Measurements from ENCODE around the gene VWF. TPM values are rescaled to one million over a fixed set of nuclear protein-coding genes. Genes with fewer than 3 reads are reported as not detected.

VWF gene
- total RNA-seq, 1 donor from 2014 or later, result 238 TPM

DNA sequence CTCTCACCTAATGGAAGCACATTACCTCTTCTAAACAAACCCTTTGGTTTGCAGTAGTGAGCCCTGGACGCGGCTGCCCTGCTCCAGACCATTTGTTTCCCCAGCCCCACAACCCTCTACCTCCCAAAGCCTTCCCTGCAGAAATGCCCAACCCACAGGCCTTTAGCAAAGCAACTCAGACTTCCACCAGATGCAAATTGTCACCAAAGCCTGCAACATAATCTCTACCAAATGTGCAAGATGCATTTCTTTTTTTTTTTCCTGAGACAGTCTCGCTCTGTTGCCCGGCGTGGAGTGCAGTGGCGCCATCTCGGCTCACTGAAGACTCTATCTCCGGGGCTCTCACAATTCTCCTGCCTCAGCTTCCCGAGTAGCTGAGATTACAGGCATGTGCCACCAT lies 56.2 kb downstream of the VWF start:
- intact Hi-C loops (cut with DNase I), result loop anchor here (10.0 kb wide), 1 partner anchor 117 kb away; no protein-coding TSS in a partner anchor
- ATAC-seq (ENCODE audit: poor library complexity) (no peak), DNase-seq (no peak)

DNA sequence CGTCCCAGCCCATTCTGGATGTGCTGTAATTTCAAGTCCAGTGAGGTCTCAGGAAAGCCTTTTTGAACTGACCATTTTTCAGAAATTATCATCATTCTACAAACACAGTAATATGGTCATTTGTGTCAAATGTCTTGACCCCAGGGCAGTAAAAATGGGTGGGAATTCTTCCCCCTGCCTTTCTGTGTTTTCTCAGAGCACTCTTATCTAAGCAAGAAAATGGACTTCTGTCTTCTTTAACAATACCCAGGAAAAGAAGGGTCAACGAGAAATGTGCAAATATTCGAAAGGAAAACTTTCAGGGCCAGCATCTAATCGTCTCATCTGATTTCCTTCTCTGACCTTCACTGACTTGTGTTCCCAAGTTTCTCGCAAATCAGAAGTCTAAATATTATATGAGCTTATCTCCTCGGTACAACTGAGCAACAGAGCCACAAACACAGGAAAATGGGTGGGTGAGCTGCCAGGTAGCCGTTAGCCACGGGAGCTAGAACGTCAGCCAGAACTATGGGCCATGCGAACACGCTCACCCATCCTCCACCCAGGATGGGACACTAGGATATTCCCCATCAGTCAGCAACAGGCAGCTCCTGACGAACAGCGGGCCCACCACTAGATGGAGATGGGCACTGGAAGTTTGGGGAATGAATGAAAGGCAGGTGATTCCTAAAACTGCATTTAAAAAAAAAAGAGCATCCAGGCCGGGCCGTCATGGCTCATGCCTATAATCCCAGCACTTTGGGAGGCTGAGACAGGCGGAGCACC lies 57.1 kb downstream of the VWF start:
- intact Hi-C loops (cut with DNase I), result loop anchor here (10.0 kb wide), 1 partner anchor 117 kb away; no protein-coding TSS in a partner anchor
- DNase-seq, result no peak
- no peak for ATAC-seq (ENCODE audit: poor library complexity)

DNA sequence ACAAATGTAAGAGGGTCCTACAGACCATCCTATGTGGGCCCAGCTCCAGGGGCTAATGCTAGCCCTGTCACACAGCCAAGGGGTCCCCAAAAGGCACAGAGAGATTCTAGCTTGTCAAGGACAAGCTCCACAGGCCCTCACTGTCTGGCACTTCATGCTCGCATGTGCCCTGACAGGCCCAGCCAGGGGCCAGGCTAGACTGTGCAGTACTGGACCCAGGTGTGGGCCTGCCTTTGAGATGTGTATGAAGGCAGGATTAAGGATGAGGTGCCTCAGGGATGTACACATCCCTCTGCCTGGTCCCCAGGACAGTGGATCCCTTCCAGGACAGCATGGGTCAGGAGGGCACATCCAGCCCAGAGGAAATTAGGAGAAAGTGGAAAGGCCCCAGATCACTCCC lies 57.8 kb downstream of the VWF start:
- intact Hi-C loops (cut with DNase I), result loop anchor here (10.0 kb wide), 1 partner anchor 118 kb away; no protein-coding TSS in a partner anchor
- ATAC-seq (ENCODE audit: poor library complexity) (no peak), DNase-seq (no peak)

DNA sequence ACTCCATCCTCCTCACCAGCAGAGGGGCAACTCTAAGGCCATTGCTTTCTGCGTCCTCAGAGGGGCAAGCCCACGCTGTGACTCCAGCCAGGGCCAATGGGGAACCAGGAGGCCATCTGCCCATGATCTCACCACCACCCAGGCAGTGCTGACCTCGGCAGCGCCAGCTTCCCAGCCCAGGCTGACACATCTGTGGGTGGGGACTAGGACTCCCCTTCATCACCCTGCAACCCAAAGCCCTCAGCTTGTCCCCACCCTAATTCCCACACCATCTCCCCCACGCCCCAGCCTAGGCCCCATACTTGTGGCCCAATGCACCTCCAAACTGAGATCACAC lies 58.6 kb downstream of the VWF start:
- intact Hi-C loops (cut with DNase I), result loop anchor here (10.0 kb wide), 1 partner anchor 119 kb away; no protein-coding TSS in a partner anchor
- DNase-seq (no peak), ATAC-seq (ENCODE audit: poor library complexity) (no peak)

DNA sequence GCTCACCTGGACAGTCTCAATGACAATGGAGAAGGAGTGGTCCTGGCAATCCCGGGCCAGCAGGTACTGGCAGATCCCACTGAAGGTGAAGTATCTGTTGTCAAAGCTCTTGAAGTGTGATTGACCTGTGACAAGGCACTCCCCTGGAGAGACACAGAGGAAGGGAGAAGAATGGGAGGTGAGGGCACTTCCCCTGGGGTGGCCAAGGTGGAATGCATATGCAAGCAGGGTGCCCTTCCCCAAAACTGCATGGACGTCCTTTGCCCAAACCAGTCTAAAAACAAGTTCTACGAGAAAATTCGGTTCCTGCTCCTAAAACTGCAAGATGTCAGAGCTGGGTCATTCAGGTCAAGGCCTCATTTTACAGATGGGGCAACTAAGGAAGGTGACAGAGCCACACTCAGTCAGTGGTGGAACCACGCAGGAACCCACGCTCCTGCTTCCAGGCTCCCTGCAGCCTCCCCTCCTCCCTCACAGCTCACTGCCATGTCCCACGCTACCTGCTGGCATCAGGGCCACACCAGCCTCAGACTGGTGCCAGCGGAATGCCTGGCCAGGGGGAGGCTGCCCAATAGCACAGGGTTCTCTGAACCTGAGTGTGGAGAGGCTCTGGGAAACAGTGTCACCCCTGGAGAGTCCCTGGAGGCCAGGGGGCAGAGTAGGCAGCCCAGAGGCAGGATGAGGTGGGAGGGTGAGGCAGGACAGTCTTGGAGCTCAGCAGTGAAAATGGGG lies 59.2 kb downstream of the VWF start:
- no peak for ATAC-seq (ENCODE audit: poor library complexity)
- no peak for DNase-seq
- intact Hi-C loops (cut with DNase I), result loop anchor here (10.0 kb wide), 1 partner anchor 120 kb away; no protein-coding TSS in a partner anchor

DNA sequence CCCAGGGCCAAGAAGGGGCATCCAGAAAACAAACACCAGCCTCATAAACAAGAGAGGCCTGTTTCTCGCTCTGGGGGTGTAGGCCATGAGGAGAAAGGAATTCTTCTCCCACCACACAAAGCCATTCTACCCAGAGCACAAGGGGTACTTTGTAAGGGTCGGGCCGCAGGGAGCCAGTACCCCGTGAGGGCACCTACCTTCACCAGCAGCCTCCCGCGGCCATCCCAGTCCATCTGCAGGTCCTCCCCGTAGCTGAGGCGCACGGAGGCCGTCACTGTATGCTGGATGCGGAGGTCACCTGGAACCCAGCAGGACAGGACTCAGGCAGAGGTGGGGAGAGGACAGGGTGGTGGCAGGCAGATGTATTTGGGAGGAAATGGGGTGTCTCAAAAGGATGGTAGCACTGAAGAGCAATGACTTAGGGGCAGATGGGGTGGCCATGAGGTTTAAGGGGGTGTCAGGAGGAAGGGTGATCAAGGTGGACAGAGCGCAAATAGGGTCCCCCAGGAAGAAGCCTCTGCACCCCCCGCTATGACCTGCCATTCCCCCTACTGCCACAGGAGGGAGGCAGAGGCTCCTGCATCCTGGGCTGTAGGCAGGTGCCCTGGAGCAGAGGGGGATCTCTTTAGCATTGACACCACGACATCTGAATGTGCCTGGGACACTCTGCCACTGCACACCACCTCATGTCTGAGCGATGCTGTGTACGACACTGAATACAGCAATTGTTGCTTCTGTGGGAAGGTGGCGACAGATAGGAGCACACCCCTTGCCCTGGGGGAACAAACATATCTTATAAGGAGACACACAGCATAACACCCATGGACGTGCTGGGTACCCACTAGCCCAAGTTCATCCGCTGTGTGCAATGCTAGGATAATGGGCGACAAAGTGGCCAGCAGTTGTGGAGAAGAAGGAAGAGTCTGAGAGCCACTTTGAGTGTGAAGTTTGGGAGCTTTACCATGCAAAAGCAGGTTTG lies 61.4 kb downstream of the VWF start:
- peak; percentile 77 for ATAC-seq (ENCODE audit: poor library complexity)
- intact Hi-C loops (cut with DNase I), result loop anchor here (2.0 to 10.0 kb wide), 2 partner anchors 122 to 222 kb away; no protein-coding TSS in a partner anchor
- DNase-seq, result no peak

DNA sequence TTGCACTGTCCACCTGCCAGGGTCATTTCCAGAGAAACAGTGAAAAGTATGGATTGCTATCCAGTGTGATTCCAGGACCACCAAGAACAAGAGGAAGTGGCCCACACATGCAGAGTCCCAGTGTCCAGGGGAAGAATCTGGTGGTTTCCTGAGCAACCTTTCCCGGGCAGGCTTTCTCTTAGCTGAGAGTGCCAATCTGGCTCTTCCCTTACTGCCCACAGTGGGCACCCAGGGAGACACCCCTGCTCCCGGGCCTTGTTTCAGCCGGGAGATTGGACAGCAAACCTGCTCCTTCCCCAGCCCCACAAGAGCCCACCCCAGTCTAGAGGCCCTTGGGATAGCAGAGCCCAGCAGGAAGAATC lies 62.1 kb downstream of the VWF start:
- DNase-seq, result no peak
- intact Hi-C loops (cut with DNase I), result loop anchor here (2.0 to 10.0 kb wide), 2 partner anchors 122 to 222 kb away; no protein-coding TSS in a partner anchor

DNA sequence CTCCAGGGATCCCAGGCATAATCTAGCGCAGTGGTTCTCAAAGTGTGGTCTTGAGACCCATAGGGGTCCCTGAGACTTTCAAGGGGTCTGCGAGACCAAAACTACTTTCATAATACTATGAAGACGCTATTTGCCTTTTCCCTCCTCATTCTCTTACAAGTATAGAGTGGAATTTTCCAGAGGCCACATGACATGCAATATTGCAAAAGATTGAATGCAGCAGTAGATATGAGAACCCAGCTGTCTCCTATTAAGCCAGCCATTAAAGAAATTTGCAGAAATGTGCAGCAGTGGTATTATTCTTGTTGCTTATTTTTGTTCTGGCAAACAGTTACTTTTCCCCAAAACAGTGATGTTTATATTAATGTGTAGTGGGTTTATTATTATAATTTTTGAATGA lies 62.8 kb downstream of the VWF start:
- intact Hi-C loops (cut with DNase I), result loop anchor here (2.0 to 10.0 kb wide), 2 partner anchors 123 to 223 kb away; no protein-coding TSS in a partner anchor
- ATAC-seq (ENCODE audit: poor library complexity) (no peak), DNase-seq (no peak)

More for the DNA sequence above, 62.1 kb downstream of the VWF start:
- no peak for ATAC-seq (ENCODE audit: poor library complexity)

DNA sequence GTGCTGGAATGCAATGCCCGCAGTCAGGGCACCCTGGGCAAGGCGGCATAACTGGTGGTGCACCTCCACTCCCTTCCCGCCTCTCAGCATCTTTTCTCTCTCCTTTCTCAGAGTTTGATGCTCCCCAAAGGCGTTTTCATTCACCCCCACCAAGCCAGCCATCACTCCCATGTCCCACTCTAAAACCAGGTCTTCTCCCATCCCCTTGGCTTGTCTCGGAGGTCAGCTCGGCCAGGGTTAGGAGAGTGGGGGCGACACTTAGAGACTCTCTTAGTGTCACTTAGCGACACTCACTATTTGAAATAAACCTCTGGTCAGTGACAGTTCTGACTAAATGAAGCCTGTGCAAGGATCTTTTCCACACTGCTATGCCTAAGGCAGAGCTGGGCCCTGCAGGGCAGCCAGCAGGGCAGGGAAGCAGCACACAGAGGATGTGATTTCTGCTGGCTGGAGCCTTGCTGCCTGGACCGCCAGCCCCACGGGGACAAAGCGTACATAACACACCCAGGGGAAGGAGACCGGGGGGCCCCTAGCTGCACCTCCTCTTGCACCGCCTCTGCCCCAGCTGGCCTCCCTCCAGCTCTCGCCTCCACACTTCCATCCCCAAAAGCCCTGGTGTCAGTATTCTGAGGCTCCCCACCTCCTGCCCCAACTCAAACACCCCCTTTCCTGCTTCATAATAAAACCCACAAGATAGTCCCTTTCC lies 64.5 kb downstream of the VWF start:
- no peak for DNase-seq
- intact Hi-C loops (cut with DNase I), result loop anchor here (10.0 kb wide), 1 partner anchor 125 kb away; no protein-coding TSS in a partner anchor

DNA sequence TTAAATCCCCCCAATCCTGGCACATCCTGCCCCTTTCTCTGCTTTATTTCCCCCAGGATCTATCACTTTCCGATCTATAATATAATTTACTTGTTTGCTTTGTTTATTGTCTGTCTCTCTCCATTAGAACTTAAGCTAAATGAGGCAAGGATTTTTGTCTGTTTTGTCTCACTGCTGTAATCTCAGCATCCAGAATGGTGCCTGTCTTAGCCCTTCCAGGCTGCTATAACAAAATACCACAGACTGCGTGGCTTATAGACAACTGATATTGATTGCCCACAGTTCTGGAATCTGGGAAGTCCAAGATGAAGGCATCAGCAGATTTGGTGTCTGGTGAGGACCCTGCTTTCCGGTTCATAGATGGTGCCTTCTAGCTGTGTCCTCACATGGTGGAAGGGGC lies 65.2 kb downstream of the VWF start:
- intact Hi-C loops (cut with DNase I), result no loop called here
- no peak for DNase-seq
- ATAC-seq (ENCODE audit: poor library complexity), result no peak

More for the DNA sequence above, 64.5 kb downstream of the VWF start:
- no peak for ATAC-seq (ENCODE audit: poor library complexity)

DNA sequence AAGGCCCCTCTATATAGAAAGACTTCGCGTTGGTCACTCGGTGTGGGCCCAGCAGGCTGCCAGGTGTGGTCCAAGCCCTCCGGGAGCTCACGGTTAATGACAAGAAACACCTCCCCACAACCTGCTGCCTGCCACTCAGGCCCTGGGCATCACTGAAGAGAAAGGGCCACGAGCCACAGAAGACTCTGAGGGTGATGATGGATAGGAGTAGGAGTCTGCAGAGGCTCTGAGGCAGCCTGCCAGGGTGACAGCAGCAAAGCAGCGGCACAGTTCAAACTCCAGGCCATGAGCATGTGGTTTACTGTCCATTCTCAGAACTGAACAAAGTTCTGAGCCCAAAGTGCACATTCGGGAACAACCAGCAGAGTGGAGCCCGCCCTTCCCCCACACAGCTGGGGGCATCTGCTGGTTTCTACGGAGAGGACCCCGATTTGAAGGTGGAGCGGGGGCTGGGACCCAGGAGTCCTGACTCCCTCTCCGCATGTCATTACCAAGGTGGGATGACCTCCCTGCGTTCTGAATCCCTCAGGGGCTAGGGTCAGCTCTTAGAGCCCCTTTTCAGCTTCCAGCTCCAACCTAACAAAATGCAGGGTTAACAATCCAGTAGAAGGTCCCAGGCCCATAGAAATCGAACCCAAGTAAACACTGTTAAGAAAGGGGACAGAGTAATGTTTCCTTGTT lies 65.8 kb downstream of the VWF start:
- no peak for ATAC-seq (ENCODE audit: poor library complexity)

DNA sequence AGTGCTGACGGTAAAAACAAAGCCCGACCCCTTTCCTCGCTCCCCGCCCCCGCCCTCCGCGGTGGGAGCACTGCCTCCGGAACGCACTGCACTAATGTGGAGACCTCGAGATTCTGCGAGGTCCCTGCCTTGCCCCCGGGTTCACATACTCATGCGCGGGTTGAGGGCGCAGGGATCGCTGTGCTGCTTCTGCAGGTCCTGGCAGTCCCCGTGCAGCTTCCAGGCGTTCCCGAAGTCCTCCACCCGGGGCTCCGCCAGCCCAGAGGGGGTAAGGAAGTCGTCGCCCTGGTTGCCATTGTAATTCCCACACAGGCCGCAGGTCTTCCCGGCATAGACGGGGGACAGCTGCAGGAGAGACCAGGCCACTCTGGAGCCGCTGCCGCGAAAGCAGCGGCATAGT lies 66.8 kb downstream of the VWF start:
- no peak for DNase-seq
- intact Hi-C loops (cut with DNase I), result no loop called here
- ATAC-seq (ENCODE audit: poor library complexity), result no peak

More for the DNA sequence above, 65.8 kb downstream of the VWF start:
- DNase-seq, result no peak
- intact Hi-C loops (cut with DNase I), result no loop called here

DNA sequence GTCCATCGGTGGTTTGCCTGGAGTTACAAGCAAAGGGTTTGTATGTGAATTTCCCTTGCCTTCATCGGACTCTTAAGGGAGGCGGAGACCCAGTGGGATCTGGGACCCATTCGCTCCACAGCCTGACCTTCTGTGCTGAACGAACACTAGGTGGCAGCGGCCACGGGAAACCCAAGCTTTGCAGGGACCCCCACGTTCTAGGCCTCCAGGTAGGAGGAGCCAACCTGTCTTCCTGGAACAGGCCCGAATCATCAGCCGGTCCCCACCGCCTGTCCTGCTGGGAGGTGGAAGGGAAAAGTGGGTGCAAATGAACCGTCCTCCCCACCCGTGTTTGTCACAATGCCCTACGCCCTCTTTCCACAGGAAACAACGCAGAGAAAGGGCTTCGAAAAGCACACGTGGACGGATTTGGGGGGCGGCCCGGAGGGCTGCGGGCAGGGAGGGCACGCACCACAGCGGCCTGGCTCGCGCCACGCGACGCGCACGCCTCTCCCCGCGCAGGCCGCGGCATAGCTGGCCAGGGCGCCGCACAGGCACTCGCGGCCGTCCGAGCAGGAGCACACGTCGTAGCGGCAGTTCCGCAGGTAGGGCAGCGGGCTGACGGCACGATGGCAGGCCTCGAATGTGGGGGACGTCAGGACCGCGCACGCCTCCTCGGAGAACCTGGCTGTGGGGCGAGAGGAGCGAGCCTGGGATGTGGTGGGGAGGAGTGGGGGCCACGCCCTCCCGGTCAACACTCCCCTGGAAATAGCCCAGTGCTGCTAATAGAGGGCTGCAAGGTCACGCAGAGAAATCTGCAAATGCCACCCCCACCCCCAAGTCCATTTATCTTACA lies 67.8 kb downstream of the VWF start:
- DNase-seq (no peak), ATAC-seq (ENCODE audit: poor library complexity) (no peak)
- intact Hi-C loops (cut with DNase I), result no loop called here

DNA sequence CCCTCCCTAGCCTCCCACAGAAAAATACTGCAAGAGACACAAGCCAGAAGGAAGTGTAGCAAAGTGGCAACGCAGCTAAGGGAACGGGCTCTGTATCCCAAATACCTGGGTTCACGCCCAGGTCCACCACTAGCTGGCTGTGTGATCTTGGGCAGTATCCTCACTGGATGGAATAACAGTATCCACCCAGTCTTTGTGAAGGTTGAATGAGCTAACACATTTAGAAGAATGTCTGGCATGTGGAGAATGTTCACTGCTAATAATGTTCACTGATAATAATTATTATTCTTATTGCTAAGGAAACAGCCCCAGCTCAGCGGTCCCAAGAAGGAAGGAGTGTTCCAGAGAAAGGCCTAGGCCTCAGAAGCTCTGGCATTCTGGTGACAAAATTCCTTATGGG lies 70.9 kb downstream of the VWF start:
- DNase-seq, result no peak
- ATAC-seq (ENCODE audit: poor library complexity), result peak; percentile 55
- intact Hi-C loops (cut with DNase I), result no loop called here

DNA sequence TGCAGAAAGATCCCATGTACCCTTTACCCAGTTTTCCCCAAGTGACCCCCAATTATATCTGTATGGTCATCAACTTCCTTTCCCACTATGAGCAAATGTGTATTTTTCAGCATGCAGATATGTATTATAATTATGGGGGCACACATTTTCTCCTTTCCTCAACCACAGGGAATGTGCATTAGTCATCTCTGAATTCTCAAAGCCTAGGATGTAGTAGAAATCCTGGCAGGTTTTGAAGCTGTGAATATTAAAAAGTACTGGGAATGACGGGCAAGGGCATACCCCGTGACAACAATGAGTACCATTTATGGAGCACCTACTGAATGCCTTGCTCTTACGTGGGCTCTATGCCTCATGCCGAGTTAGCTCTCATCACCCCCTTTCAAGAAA lies 71.5 kb downstream of the VWF start:
- no peak for DNase-seq
- no peak for ATAC-seq (ENCODE audit: poor library complexity)
- intact Hi-C loops (cut with DNase I), result no loop called here

DNA sequence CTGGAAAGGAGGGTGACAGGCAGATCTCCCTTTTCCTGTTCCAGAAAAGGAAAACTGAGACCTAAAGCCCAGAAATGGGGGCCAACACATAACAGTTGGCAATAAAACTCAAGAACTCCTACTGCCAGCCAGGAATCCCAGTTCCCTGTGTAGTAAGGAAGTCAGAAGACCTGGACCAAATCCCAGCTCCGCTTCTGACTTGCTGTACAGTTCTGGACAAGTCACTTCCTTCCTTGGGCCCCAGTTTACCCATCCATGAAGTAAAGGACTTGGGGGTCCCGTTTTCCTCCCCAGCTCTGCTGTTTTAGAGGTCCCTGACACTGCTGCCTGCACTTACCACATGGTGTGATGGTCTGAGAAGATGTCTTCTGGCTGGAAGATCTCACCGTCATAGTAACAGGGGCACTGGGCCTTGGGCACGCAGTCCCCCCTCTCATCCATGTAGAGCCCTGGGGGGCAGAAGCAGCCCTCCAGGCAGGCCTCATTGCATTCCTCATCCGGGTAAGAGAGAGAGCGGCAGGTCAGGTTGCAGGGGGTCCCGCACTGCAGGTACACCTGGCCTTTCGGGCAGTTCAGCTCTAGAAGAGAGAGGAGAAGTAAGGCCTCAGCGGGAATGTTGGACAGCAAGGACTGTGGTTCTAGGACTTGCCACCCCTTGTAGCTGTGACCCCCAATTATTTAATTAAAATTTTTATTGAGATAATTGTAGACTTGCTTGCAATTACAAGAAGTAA lies 72.1 kb downstream of the VWF start:
- DNase-seq (no peak), ATAC-seq (ENCODE audit: poor library complexity) (no peak)
- intact Hi-C loops (cut with DNase I), result no loop called here

All from Right ventricle myocardium superior (tissue), 1 donor.